GM23338 (cell line): ENCODE measurements around the gene IFIT5. TPM values are rescaled to one million over a fixed set of nuclear protein-coding genes. Genes with fewer than 3 reads are reported as not detected.

Source experiments
- ATAC-seq: fragments of 200-7000 bp; cut with Tn5 transposase; 3 replicates; pipeline ENCODE4 v1.9.1; 2020
- DNase-seq: peaks from one replicate; pipeline ENCODE4 v3.0.0-alpha.2; 2015; ENCODE audit warnings: low spot score
- H2AFZ ChIP-seq: fragments of 200-600 bp; sonication (generic); 2 replicates; pipeline ENCODE4 v1.8.0; 2016; ENCODE audit warnings: antibody characterized with exemption, mild to moderate bottlenecking, moderate library complexity
- H3F3A ChIP-seq: fragments of 200-600 bp; sonication (generic); replicated peaks from 2 replicates; pipeline ENCODE4 v1.8.0; 2017; ENCODE audit warnings: antibody characterized with exemption, mixed run types, low read depth
- H3K27ac ChIP-seq: fragments of 200-600 bp; sonication (generic); 2 replicates; pipeline ENCODE4 v1.6.1; 2016; ENCODE audit warnings: low read depth
- H3K27me3 ChIP-seq: fragments of 200-600 bp; sonication (generic); 2 replicates; pipeline ENCODE4 v1.8.0; 2016; ENCODE audit warnings: mild to moderate bottlenecking, mixed run types, moderate library complexity; ENCODE audit not compliant: insufficient read depth
- H3K36me3 ChIP-seq: fragments of 200-600 bp; sonication (generic); 2 replicates; pipeline ENCODE4 v1.8.0; 2016; ENCODE audit warnings: mild to moderate bottlenecking; ENCODE audit not compliant: insufficient read depth
- H3K4me1 ChIP-seq: fragments of 200-600 bp; sonication (generic); 2 replicates; pipeline ENCODE4 v1.8.0; 2016; ENCODE audit warnings: mild to moderate bottlenecking, moderate library complexity; ENCODE audit not compliant: insufficient read depth
- H3K4me2 ChIP-seq: fragments of 200-600 bp; sonication (generic); 2 replicates; pipeline ENCODE4 v1.7.1; 2017; ENCODE audit warnings: mixed run types
- H3K4me3 ChIP-seq: fragments of 200-600 bp; sonication (generic); 2 replicates; pipeline ENCODE4 v1.6.1; 2016; ENCODE audit warnings: mixed run types
- H3K79me2 ChIP-seq: fragments of 200-600 bp; sonication (generic); replicated peaks from 2 replicates; pipeline ENCODE4 v1.8.0; 2017; ENCODE audit warnings: mild to moderate bottlenecking; ENCODE audit not compliant: insufficient read depth
- H3K9me2 ChIP-seq: fragments of 200-600 bp; sonication (generic); 2 replicates; pipeline ENCODE4 v1.8.0; 2017; ENCODE audit not compliant: insufficient read depth
- H4K20me1 ChIP-seq: fragments of 200-600 bp; sonication (generic); replicated peaks from 2 replicates; pipeline ENCODE4 v1.8.0; 2017; ENCODE audit warnings: mild to moderate bottlenecking; ENCODE audit not compliant: insufficient read depth
- H3K27ac Mint-ChIP-seq: 2 replicates; pipeline ENCODE4 v1.8.0; 2020; ENCODE audit warnings: inconsistent platforms, mild to moderate bottlenecking, moderate library complexity, mixed read lengths
- H3K27me3 Mint-ChIP-seq: 3 replicates; pipeline ENCODE4 v1.8.0; 2022; ENCODE audit warnings: low read depth, mild to moderate bottlenecking, moderate library complexity, mixed read lengths, inconsistent platforms; ENCODE audit not compliant: insufficient read depth, poor library complexity
- H3K36me3 Mint-ChIP-seq: 3 replicates; pipeline ENCODE4 v1.8.0; 2021; ENCODE audit warnings: low read depth, mild to moderate bottlenecking, inconsistent platforms, moderate library complexity, mixed read lengths
- H3K4me1 Mint-ChIP-seq: 3 replicates; pipeline ENCODE4 v1.8.0; 2020; ENCODE audit warnings: mild to moderate bottlenecking, inconsistent platforms, mixed read lengths
- H3K4me3 Mint-ChIP-seq: 3 replicates; pipeline ENCODE4 v1.8.0; 2021; ENCODE audit warnings: moderate library complexity, mild to moderate bottlenecking, inconsistent platforms, mixed read lengths
- H3K9me3 Mint-ChIP-seq: 3 replicates; pipeline ENCODE4 v1.8.0; 2020; ENCODE audit warnings: moderate library complexity, mild to moderate bottlenecking, inconsistent platforms, mixed read lengths
- CREB1 ChIP-seq: fragments of 250-450 bp; sonication (Bioruptor Pico); IDR thresholded peaks from 2 replicates; pipeline ENCODE4 v1.5.0; 2020; ENCODE audit warnings: low read depth, mild to moderate bottlenecking, moderate library complexity
- ETS1 ChIP-seq: IDR thresholded peaks from 2 replicates; pipeline ENCODE4 v1.6.1; 2016; ENCODE audit warnings: antibody characterized with exemption
- EZH2 ChIP-seq: fragments of 200-600 bp; sonication (generic); IDR thresholded peaks from one replicate; pipeline ENCODE4 v1.8.0; 2017; ENCODE audit warnings: antibody characterized with exemption, mild to moderate bottlenecking, low read depth; ENCODE audit not compliant: unreplicated experiment
- EZH2phosphoT487 ChIP-seq: fragments of 200-600 bp; sonication (generic); IDR thresholded peaks from one replicate; pipeline ENCODE4 v1.8.1; 2018; ENCODE audit warnings: antibody characterized with exemption; ENCODE audit not compliant: unreplicated experiment
- JUNB ChIP-seq: IDR thresholded peaks from one replicate; pipeline ENCODE4 v1.6.1; 2016; ENCODE audit warnings: antibody characterized with exemption; ENCODE audit not compliant: unreplicated experiment
- NANOG ChIP-seq: IDR thresholded peaks from 2 replicates; pipeline ENCODE4 v1.6.1; 2016; ENCODE audit warnings: antibody characterized with exemption, borderline replicate concordance
- POLR2AphosphoS5 ChIP-seq: IDR thresholded peaks from 2 replicates; pipeline ENCODE4 v1.6.1; 2016; ENCODE audit warnings: antibody characterized with exemption, low read depth
- REST ChIP-seq: IDR thresholded peaks from one replicate; pipeline ENCODE4 v1.6.1; 2018; ENCODE audit warnings: antibody characterized with exemption; ENCODE audit not compliant: unreplicated experiment
- STAT1 ChIP-seq: IDR thresholded peaks from one replicate; pipeline ENCODE4 v1.6.1; 2016; ENCODE audit warnings: antibody characterized with exemption; ENCODE audit not compliant: unreplicated experiment
- ZNF114 ChIP-seq: fragments of 250-450 bp; sonication (Bioruptor Pico); IDR thresholded peaks from 2 replicates; pipeline ENCODE4 v1.5.0; 2020; ENCODE audit warnings: mild to moderate bottlenecking, moderate library complexity
- ZNF331 ChIP-seq: fragments of 250-450 bp; sonication (Bioruptor Pico); IDR thresholded peaks from 2 replicates; pipeline ENCODE4 v1.5.0; 2020; ENCODE audit warnings: low read depth, mild to moderate bottlenecking, moderate library complexity
- ZNF462 ChIP-seq: fragments of 250-450 bp; sonication (Bioruptor Pico); IDR thresholded peaks from 2 replicates; pipeline ENCODE4 v1.5.0; 2020; ENCODE audit warnings: mild to moderate bottlenecking, moderate library complexity
- polyA plus RNA-seq: library from polyadenylated mRNA; unstranded; fragments of >200 nt; fragmentation: Nextera tagmentation; extraction: Ambion mirVana; gene quantifications from 2 replicates; pipeline ENCODE4 v1.2.1, GENCODE V29; 2016
- total RNA-seq: library from RNA; depleted of rRNA; stranded (reverse); fragments of >200 nt; shearing (Covaris generic); gene quantifications from 2 replicates; pipeline ENCODE4 v1.2.3, GENCODE V29; 2014
- TF ChIP-seq, protein P1 (sequence below), 2 experiments: fragments of 200-600 bp in 1 of 2; sonication (generic) in 1 of 2; conservative IDR thresholded peaks; 2 replicates each; pipeline versions ENCODE4 v1.5.1 to v1.6.1; 2016 to 2017; ENCODE audit warnings: antibody characterized with exemption in 2 of 2, low read depth in 2 of 2, mild to moderate bottlenecking in 2 of 2, moderate library complexity in 1 of 2

The IFIT5 gene
- total and polyA plus RNA-seq, 2 experiments from 2014 or later: 2.7 to 3.2 TPM

DNA sequence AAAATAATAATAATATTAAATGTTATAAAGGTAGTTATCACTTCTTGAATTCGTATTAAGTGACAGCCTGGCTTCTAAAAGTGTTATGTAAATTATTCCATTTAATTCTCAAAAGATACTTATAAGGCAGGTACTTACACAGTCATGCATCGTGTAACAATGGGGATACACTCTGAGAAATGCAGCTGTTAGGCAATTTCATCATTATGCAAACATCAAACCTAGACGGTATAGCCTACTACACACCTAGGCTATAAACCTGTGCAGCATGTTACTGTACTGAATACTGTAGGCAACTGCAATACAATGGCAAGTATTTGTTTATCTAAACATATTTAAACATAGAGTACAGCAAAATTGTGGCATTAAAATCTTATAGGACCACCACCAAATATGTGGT, 20.5 kb upstream of the IFIT5 start:
- TF ChIP-seq REST (no peak), EZH2 (no peak), POLR2AphosphoS5 (no peak), EZH2phosphoT487 (no peak), CREB1 (CRISPR knock-in tag) (no peak), ZNF331 (CRISPR knock-in tag) (no peak), NANOG (no peak), ZNF462 (no peak), STAT1 (no peak), ZNF114 (CRISPR knock-in tag) (no peak), ETS1 (no peak), JUNB (no peak)
- TF ChIP-seq, protein P1, sequence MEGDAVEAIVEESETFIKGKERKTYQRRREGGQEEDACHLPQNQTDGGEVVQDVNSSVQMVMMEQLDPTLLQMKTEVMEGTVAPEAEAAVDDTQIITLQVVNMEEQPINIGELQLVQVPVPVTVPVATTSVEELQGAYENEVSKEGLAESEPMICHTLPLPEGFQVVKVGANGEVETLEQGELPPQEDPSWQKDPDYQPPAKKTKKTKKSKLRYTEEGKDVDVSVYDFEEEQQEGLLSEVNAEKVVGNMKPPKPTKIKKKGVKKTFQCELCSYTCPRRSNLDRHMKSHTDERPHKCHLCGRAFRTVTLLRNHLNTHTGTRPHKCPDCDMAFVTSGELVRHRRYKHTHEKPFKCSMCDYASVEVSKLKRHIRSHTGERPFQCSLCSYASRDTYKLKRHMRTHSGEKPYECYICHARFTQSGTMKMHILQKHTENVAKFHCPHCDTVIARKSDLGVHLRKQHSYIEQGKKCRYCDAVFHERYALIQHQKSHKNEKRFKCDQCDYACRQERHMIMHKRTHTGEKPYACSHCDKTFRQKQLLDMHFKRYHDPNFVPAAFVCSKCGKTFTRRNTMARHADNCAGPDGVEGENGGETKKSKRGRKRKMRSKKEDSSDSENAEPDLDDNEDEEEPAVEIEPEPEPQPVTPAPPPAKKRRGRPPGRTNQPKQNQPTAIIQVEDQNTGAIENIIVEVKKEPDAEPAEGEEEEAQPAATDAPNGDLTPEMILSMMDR (conservative IDR thresholded peaks at IDR 0.05; ENCODE audit: low read depth in 2 of 2): no peak
- Mint-ChIP-seq H3K27ac (no peak overlapping the region), H3K36me3 (peaks cover 5% of the 10 kb centered on the region; the same call in 2 of the 3 replicates), H3K4me3 (no peak overlapping the region), H3K4me1 (peaks cover 7% of the 10 kb centered on the region; the same call in 2 of the 3 replicates), H3K27me3 (no peaks in the 10 kb centered on the region), H3K9me3 (peaks cover 8% of the 10 kb centered on the region; the same call in 2 of the 3 replicates)
- DNase-seq: no peak
- Histone ChIP-seq H3K9me2 (no peaks in the 10 kb centered on the region), H3K4me3 (no peak overlapping the region), H3K79me2 (no peaks in the 10 kb centered on the region), H3F3A (no peaks in the 10 kb centered on the region), H3K36me3 (no peaks in the 10 kb centered on the region), H3K4me2 (no peak overlapping the region), H3K27ac (no peak overlapping the region), H3K27me3 (no peaks in the 10 kb centered on the region), H4K20me1 (no peaks in the 10 kb centered on the region), H3K4me1 (peaks cover 8% of the 10 kb centered on the region), H2AFZ (no peak overlapping the region)
- ATAC-seq: no peak
